A673 (cell line): ENCODE data around the gene ADM2.
"Not testable (repeated sequence)": the region's sequence is repeated elsewhere in the genome, so short reads cannot be mapped to it uniquely, and the experiment has no call there.

ENCODE experiments used
- CTCF ChIP-seq: fragments of 300-800, 200-600 bp; sonication (generic); conservative IDR thresholded peaks from 2 replicates; pipeline ENCODE4 v1.5.1; 2017; ENCODE audit warnings: low read depth, mild to moderate bottlenecking, antibody characterized with exemption, low read length, moderate library complexity, mixed read lengths
- EZH2 ChIP-seq: fragments of 200-600 bp; sonication (generic); IDR thresholded peaks from 2 replicates; pipeline ENCODE4 v1.6.1; 2017; ENCODE audit warnings: borderline replicate concordance, low read depth, mild to moderate bottlenecking, mixed read lengths, antibody characterized with exemption, low read length; ENCODE audit not compliant: poor library complexity, severe bottlenecking

- TF ChIP-seq CTCF, EZH2: not testable (repeated sequence)
These were observed 38.8 kb downstream of the ADM2 start for GRCh38 chr22:50520184-50520583.
